ENCODE data around the gene TPP2.

The TPP2 gene

GRCh38 chr13:102702965-102703725, 106.4 kb downstream of the TPP2 start:
- TF ChIP-seq CTCF (conservative IDR thresholded peaks at IDR 0.05; ENCODE audit: low read length) = no peak
- H3K4me3 ChIP-seq (ENCODE audit: low read length) = no peak overlapping the region
- peak; percentile 55 for DNase-seq (ENCODE audit: low read depth)

GRCh38 chr13:102703726-102704035, 106.9 kb downstream of the TPP2 start:
- no peak overlapping the region for H3K4me3 ChIP-seq (ENCODE audit: low read length)
- DNase-seq (ENCODE audit: low read depth) = no peak
- no peak for TF ChIP-seq CTCF (conservative IDR thresholded peaks at IDR 0.05; ENCODE audit: low read length)

- DNase-seq (ENCODE audit: low read depth) = no peak
- H3K4me3 ChIP-seq (ENCODE audit: low read length) = no peak overlapping the region
- no peak for TF ChIP-seq CTCF (conservative IDR thresholded peaks at IDR 0.05; ENCODE audit: low read length)
These were observed 107.7 kb downstream of the TPP2 start for GRCh38 chr13:102704238-102705058.

- no peak for TF ChIP-seq CTCF (conservative IDR thresholded peaks at IDR 0.05; ENCODE audit: low read length)
- H3K4me3 ChIP-seq (ENCODE audit: low read length) = no peak overlapping the region
- peak; percentile 96 for DNase-seq (ENCODE audit: low read depth)
These were observed 110.7 kb downstream of the TPP2 start for GRCh38 chr13:102707467-102707866.

- DNase-seq (ENCODE audit: low read depth) = no peak
- no peak overlapping the region for H3K4me3 ChIP-seq (ENCODE audit: low read length)
- TF ChIP-seq CTCF (conservative IDR thresholded peaks at IDR 0.05; ENCODE audit: low read length) = no peak
These were observed 111.4 kb downstream of the TPP2 start for GRCh38 chr13:102708211-102708610.

GRCh38 chr13:102708991-102709390, 112.2 kb downstream of the TPP2 start:
- H3K4me3 ChIP-seq (ENCODE audit: low read length) = no peak overlapping the region
- TF ChIP-seq CTCF (conservative IDR thresholded peaks at IDR 0.05; ENCODE audit: low read length) = no peak
- no peak for DNase-seq (ENCODE audit: low read depth)

GRCh38 chr13:102709536-102709935, 112.8 kb downstream of the TPP2 start:
- TF ChIP-seq CTCF (conservative IDR thresholded peaks at IDR 0.05; ENCODE audit: low read length) = no peak
- DNase-seq (ENCODE audit: low read depth) = no peak
- H3K4me3 ChIP-seq (ENCODE audit: low read length) = no peak overlapping the region

Measured in AG10803 (cell line).